T-helper 1 cell treated with Interleukin-12 subunit alpha and Interleukin-12 subunit beta and Interleukin-4 antibody, amounts not matched to agents 30 ng/mL and 1 ng/mL, for 36 hours (primary cell): ENCODE data around the gene CTDNEP1. TPM values are rescaled to one million over a fixed set of nuclear protein-coding genes. Genes with fewer than 3 reads are reported as not detected.

Experiments
- intact Hi-C: fragments of 100-400 bp; cut with micrococcal nuclease; formaldehyde crosslinking; loops from one replicate; pipeline ENCODE4 v1.15.1; 2024
- total RNA-seq: library from RNA; stranded (reverse); gene quantifications from 2 replicates; pipeline ENCODE4 v1.2.3, GENCODE V29; 2022

Gene CTDNEP1
- 167 and 170 TPM in 2 replicates for total RNA-seq

DNA sequence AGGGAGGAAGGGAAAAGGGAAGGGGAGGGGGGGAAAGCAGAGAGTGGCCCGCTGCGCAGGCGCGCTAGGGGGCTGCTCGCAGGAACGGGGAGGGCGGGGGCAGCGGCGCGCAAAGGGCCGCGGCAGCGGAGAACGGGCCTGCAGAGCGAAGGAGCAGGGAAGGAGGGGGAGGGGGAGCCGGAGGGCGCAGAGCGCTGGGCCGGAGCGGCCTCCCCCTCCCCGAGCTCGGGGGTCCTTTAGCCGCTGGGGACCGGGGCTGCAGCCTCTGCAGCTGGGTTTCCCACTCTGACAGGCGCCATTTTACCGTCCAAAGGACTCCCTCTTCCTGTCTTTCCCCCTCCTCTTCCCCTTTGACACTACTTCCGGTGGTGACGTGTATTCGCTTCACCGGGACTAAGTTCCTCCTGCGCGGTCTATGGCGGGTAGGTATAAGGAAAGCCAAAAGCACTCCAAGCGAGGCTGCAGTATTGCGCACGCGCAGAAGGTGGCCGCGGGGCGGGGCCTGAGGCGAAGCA is at the start of gene CTDNEP1:
Gene CTDNEP1 (minus strand): TSS at position 74 of the 515 bp plus-strand sequence. CDS start 438 bp downstream, outside the sequence.
- intact Hi-C loops, result loop anchor here (1.0 to 5.0 kb wide), 12 partner anchors 12 to 591 kb away; partner anchors contain the start of genes EIF5A, PHF23, SENP3 and TP53

DNA sequence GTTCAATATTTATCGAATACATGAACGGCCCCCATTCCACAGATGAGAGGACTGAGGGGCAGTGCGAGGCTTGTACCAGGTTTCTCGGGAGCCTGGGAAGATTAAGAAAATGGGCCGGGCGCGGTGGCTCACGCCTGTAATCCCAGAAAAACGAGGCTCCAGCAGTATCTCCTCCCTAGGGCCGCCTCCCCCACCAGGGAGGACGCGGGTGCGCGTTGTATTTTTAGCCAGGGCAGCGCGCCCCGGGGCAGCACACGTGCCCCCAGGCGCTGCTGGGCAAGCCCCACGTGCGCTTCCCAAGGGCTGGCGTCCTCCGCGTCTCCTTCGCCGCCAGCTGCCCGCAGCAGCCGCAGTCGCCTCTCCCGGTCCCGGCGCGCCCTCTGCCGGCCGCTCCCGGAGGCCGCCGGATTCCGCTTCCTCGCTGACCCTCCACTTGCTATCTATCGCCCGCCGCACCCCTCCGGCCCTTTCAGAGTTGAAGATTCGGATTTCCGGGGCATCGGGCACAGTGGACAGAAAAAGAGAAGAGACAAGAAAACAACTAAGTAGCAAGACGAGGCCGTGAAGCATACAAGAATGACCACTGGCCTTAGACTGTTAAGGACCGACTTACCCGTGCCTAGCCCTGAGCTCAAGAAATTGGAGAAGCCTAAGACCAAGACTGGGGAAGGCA is 44.8 kb upstream of the CTDNEP1 start:
- intact Hi-C loops, result loop anchor here (1.0 to 10.0 kb wide), 5 partner anchors 16 to 251 kb away; partner anchors contain the start of gene ELP5

- intact Hi-C loops, result loop anchor here (1.0 to 10.0 kb wide), 5 partner anchors 15 to 250 kb away; partner anchors contain the start of gene ELP5
Measured at GRCh38 chr17:7295230-7296180, 44.0 kb upstream of the CTDNEP1 start.

DNA sequence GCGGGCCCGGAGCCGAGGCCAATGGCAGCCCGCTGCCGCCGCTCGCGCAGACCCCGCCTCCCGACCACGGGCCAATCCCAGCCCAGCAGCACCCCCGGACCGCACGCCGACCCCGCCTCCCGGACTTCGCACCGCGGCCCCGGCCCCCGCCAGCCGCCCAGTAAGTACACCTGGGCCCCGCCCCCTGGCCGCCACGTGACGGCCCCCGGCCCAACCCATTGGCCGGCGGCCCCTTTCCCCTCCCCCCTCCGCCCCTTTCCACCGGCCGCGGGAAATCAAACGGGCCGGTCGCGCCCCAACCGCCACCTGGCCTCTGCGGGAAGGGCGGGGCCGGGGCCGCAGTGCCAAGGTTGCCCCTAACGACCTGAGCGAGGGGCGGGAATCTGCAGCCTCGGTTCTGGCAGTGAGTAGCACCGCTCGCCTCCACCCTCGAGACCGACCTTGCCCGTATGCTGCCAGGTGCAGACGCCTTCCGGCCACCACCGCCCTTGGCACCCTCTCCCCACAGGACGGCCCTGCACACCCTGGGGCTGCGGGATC is 43.1 kb upstream of the CTDNEP1 start, which contains the start of gene YBX2:
Gene YBX2 (minus strand): TSS at position 26 of the 540 bp plus-strand sequence. CDS start 139 bp downstream, outside the sequence.
- intact Hi-C loops, result loop anchor here (1.0 to 10.0 kb wide), 3 partner anchors 13 to 160 kb away; partner anchors contain the start of genes ACAP1 and EIF5A

- intact Hi-C loops, result loop anchor here (1.0 to 10.0 kb wide), 3 partner anchors 13 to 159 kb away; partner anchors contain the start of genes ACAP1 and EIF5A
Measured at GRCh38 chr17:7293816-7294613, 42.5 kb upstream of the CTDNEP1 start.

- intact Hi-C loops, result loop anchor here (10.0 kb wide), 1 partner anchor 158 kb away; no protein-coding TSS in a partner anchor
Measured at GRCh38 chr17:7293159-7293558, 41.6 kb upstream of the CTDNEP1 start.

- intact Hi-C loops, result loop anchor here (10.0 kb wide), 1 partner anchor 158 kb away; no protein-coding TSS in a partner anchor
Measured at GRCh38 chr17:7292729-7293128, 41.2 kb upstream of the CTDNEP1 start.

- intact Hi-C loops, result loop anchor here (10.0 kb wide), 1 partner anchor 157 kb away; no protein-coding TSS in a partner anchor
Measured at GRCh38 chr17:7292194-7292593, 40.7 kb upstream of the CTDNEP1 start.

DNA sequence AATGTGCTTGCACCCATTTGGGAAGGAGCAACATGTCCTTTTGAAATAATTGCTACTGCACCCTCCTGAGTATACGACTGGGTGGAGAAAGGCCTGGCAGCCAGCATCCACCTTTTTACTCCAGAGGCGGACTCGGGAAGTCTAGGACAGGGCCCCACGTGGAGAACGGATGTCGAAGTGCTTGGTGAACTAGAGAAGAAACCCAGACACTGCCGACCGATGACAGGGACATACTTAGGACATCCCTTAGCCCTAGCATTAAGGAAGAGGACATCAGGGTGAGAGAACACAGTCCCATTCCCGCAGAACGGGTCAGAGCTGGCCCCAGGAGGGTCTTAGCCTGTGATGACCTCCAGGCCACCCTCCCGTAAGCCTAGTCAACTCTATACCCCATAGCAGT is 39.2 kb upstream of the CTDNEP1 start:
- intact Hi-C loops, result loop anchor here (10.0 kb wide), 1 partner anchor 156 kb away; no protein-coding TSS in a partner anchor

DNA sequence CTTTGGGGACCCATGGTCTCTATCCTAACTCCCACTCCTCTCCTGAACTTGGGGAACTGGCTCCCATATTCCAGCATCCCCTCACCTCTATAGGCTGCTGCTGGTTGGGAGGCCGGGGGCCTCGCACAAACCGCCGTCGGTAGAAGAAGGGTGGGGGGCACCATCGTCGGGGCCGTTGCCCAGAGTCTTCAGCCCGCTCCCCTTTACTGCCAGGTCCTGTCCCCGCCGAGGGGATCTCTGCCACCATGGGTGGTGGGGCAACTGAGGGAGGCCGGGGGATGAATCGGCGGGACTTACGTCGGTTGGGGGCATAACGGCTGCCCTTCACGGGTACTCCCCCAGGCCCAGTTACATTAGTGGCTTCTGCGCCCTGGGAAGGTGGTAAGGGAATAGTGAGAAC is 38.6 kb upstream of the CTDNEP1 start:
- intact Hi-C loops, result loop anchor here (10.0 kb wide), 1 partner anchor 155 kb away; no protein-coding TSS in a partner anchor

- intact Hi-C loops, result loop anchor here (10.0 kb wide), 1 partner anchor 155 kb away; no protein-coding TSS in a partner anchor
Measured at GRCh38 chr17:7289256-7290032, 37.9 kb upstream of the CTDNEP1 start.

DNA sequence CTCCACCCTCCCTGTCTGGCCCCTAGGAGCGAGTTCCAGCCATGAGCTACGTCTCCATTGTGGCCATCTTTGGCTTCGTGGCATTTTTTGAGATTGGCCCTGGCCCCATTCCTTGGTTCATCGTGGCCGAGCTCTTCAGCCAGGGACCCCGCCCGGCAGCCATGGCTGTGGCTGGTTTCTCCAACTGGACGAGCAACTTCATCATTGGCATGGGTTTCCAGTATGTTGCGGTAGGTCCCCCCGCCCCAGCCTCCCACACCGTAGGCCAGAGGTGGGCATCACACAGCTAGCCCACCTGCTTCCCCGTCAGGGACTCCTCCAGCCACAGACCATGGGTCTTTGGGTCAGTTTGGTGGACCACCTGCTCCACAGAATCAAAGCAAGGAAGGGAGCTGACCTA is 34.1 kb upstream of the CTDNEP1 start:
- intact Hi-C loops, result no loop called here

GRCh38 chr17:7284911-7285310 is 33.4 kb upstream of the CTDNEP1 start:
- intact Hi-C loops, result loop anchor here (5.0 kb wide), 1 partner anchor 238 kb away; no protein-coding TSS in a partner anchor

- intact Hi-C loops, result loop anchor here (5.0 kb wide), 1 partner anchor 236 kb away; no protein-coding TSS in a partner anchor
Measured at GRCh38 chr17:7283471-7284216, 32.1 kb upstream of the CTDNEP1 start.

GRCh38 chr17:7282752-7283321 is 31.3 kb upstream of the CTDNEP1 start:
- intact Hi-C loops, result loop anchor here (5.0 kb wide), 1 partner anchor 236 kb away; no protein-coding TSS in a partner anchor

DNA sequence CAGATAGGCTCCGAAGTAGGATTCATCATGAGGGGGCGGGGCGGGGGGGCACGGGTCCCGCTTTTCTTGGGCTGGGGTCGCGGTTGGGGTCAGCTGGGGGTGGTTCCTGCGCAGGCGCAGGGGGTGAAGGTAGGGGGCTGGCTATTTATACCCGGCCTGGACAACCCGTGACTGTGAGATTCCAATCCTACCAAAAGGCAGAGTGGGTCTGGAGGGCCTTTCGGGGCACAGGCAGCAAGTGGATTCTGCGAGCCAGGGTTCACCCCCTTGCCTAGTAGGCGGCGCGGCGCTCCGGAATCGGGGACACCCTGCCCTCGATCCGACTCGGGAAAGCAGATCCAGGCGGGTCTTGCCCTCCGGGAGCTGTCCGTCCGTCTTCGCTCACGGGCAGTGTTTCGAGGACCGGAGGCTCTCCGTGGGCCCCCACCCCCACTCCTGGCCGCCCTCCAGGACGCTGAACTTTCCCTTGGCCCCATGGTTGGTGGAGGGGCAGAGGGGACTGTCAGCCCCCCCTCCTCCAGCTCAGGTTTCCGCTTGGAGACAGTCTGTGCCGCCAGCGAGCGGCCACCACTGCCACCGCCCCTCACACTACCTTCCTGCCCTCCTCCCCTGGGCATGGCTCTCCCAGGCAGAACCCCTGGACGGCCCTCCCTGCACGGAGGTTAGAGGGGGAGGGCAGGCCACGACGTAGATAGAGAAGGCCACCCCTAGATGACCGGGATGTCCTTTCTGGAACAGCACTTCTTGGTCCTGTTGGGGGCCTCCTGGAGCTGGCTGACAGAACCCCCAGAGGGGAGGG is 30.6 kb upstream of the CTDNEP1 start:
- intact Hi-C loops, result loop anchor here (1.0 to 5.0 kb wide), 5 partner anchors 19 to 235 kb away; partner anchors contain the start of genes CLDN7, EIF5A, NEURL4 and TMEM102
